B cell (primary cell): ENCODE measurements around the gene LDLRAD3. TPM values are rescaled to one million over a fixed set of nuclear protein-coding genes. Genes with fewer than 3 reads are reported as not detected.

ENCODE experiments used
- ATAC-seq: fragments of 200-7000 bp; cut with Tn5 transposase; one replicate; pipeline ENCODE4 v1.10.0; 2021; ENCODE audit warnings: low read depth, mild to moderate bottlenecking, moderate number of reproducible peaks, moderate library complexity
- CTCF ChIA-PET: fragments of 350-600 bp; sonication (Branson Sonifier 250); formaldehyde crosslinking; loops from one replicate; lab custom pipeline; 2021; ENCODE audit warnings: antibody characterized with exemption, inconsistent platforms; lab: Charles Lee
- POLR2A ChIA-PET: fragments of 350-600 bp; sonication (Branson Sonifier 250); formaldehyde crosslinking; loops from one replicate; lab custom pipeline; 2021; ENCODE audit warnings: antibody characterized with exemption; lab: Charles Lee
- DNase-seq: peaks from one replicate; pipeline ENCODE4 v3.0.0; 2013
- H2AFZ ChIP-seq: 2 replicates; pipeline ENCODE4 v1.6.1; 2012; ENCODE audit warnings: mild to moderate bottlenecking, low read depth, low read length; ENCODE audit not compliant: insufficient read depth, poor library complexity, severe bottlenecking
- H3K27ac ChIP-seq, 2 donors: 1 replicate in 1 of 2; 2 replicates in 1 of 2; pipeline ENCODE4 v1.5.1; 2012 to 2013; ENCODE audit warnings: low read length in 2 of 2, mild to moderate bottlenecking in 2 of 2, moderate library complexity in 1 of 2
- H3K27me3 ChIP-seq, 4 experiments: fragments of 200-600 bp in 1 of 4; sonication (generic) in 1 of 4; replicated peaks in 1 of 4; 1 replicate in 2 of 4; 2 replicates in 2 of 4; pipeline versions ENCODE4 v1.6.1 to v1.7.0; 2013 to 2016; ENCODE audit warnings: low read length in 3 of 4, mild to moderate bottlenecking in 2 of 4, mixed read lengths in 1 of 4, moderate library complexity in 1 of 4; ENCODE audit not compliant: insufficient read depth in 4 of 4, control insufficient read depth in 3 of 4; ENCODE audit errors: control extremely low read depth in 1 of 4
- H3K36me3 ChIP-seq, 2 experiments: replicated peaks in 1 of 2; 1 replicate in 1 of 2; 2 replicates in 1 of 2; pipeline versions ENCODE4 v1.6.1 to v1.7.1; 2013; ENCODE audit warnings: low read length in 1 of 2; ENCODE audit not compliant: insufficient read depth in 2 of 2, control insufficient read depth in 1 of 2; ENCODE audit errors: control extremely low read depth in 1 of 2, extremely low read depth in 1 of 2
- H3K4me1 ChIP-seq, 2 donors: fragments of 200-600 bp in 1 of 2; sonication (generic) in 1 of 2; 1 replicate in 1 of 2; 2 replicates in 1 of 2; pipeline versions ENCODE4 v1.5.1 to v1.6.1; 2013 to 2017; ENCODE audit warnings: low read length in 2 of 2; ENCODE audit not compliant: control insufficient read depth in 2 of 2, insufficient read depth in 2 of 2
- H3K4me2 ChIP-seq: replicated peaks from 2 replicates; pipeline ENCODE3; 2012; ENCODE audit warnings: mild to moderate bottlenecking, low read depth, low read length; ENCODE audit not compliant: poor library complexity, severe bottlenecking
- H3K4me3 ChIP-seq, 5 experiments: fragments of 200-600 bp in 1 of 5; sonication (generic) in 1 of 5; 1 replicate in 3 of 5; 2 replicates in 2 of 5; pipeline versions ENCODE4 v1.5.1 to v1.7.0; 2011 to 2016; ENCODE audit warnings: low read length in 4 of 5, mild to moderate bottlenecking in 4 of 5, low read depth in 2 of 5, control low read depth in 1 of 5, moderate library complexity in 1 of 5; ENCODE audit not compliant: insufficient read depth in 1 of 5; ENCODE audit errors: control extremely low read depth in 1 of 5, extremely low read depth in 1 of 5
- H3K79me2 ChIP-seq: fragments of 200-600 bp; sonication (generic); one replicate; pipeline ENCODE4 v1.6.0; 2016; ENCODE audit warnings: low read length; ENCODE audit not compliant: control insufficient read depth, insufficient read depth
- H3K9ac ChIP-seq: fragments of 200-600 bp; sonication (generic); 2 replicates; pipeline ENCODE4 v1.6.1; 2017; ENCODE audit warnings: mild to moderate bottlenecking, low read length, moderate library complexity
- H3K9me3 ChIP-seq, 3 donors: one replicate each; pipeline versions ENCODE4 v1.6.1 to v1.7.1; 2013; ENCODE audit warnings: low read length in 2 of 3; ENCODE audit not compliant: control insufficient read depth in 2 of 3, insufficient read depth in 1 of 3; ENCODE audit errors: control extremely low read depth in 1 of 3
- H4K20me1 ChIP-seq: 2 replicates; pipeline ENCODE4 v1.6.0; 2012; ENCODE audit warnings: mild to moderate bottlenecking, low read length; ENCODE audit not compliant: insufficient read depth, control insufficient read depth, poor library complexity, severe bottlenecking
- H3K27ac Mint-ChIP-seq: one replicate; pipeline ENCODE4 v1.8.0; 2021; ENCODE audit warnings: mixed read lengths
- H3K27me3 Mint-ChIP-seq: one replicate; pipeline ENCODE4 v1.8.0; 2021; ENCODE audit warnings: mixed read lengths
- H3K4me1 Mint-ChIP-seq: one replicate; pipeline ENCODE4 v1.8.0; 2021; ENCODE audit warnings: mixed read lengths
- H3K4me3 Mint-ChIP-seq: one replicate; pipeline ENCODE4 v1.8.0; 2021; ENCODE audit warnings: mixed read lengths
- H3K9me3 Mint-ChIP-seq: one replicate; pipeline ENCODE4 v1.8.0; 2022; ENCODE audit warnings: mixed read lengths; ENCODE audit not compliant: insufficient read depth
- CTCF ChIP-seq: fragments of 200-600 bp; IDR thresholded peaks from one replicate; pipeline ENCODE4 v1.8.0; 2022; ENCODE audit warnings: antibody characterized with exemption, mild to moderate bottlenecking
- EZH2 ChIP-seq: IDR thresholded peaks from 2 replicates; pipeline ENCODE4 v1.6.1; 2012; ENCODE audit warnings: borderline replicate concordance, low read depth, mild to moderate bottlenecking, moderate library complexity, low read length; ENCODE audit not compliant: insufficient read depth, poor library complexity, severe bottlenecking
- WGBS: methylation state at CpG from one replicate; pipeline ENCODE4 v1.1.5; 2013; ENCODE audit warnings: missing lambda C conversion rate; ENCODE audit not compliant: insufficient coverage; 5-methylcytosine and 5-hydroxymethylcytosine counted together
- intact Hi-C: fragments of 100-400 bp; cut with micrococcal nuclease; formaldehyde crosslinking; loops from one replicate; pipeline ENCODE4 v1.10.0; 2022
- polyA plus RNA-seq: library from polyadenylated mRNA; depleted of rRNA; stranded (reverse); fragments of >200 nt; gene quantifications from 2 replicates; pipeline ENCODE4 v1.2.3, GENCODE V29; 2012
- total RNA-seq, 2 donors: library from RNA; stranded (reverse); fragments of 120-200 nt in 1 of 2; gene quantifications; 1 replicate in 1 of 2; 2 replicates in 1 of 2; pipeline versions ENCODE4 v1.2.3 to v1.2.4, GENCODE V29; 2013 to 2022

Gene LDLRAD3
- total and polyA plus RNA-seq, 2 donors (not counting 1 experiment from before 2014, with no cell fraction given): 0.01 TPM; not detected in 1

GRCh38 chr11:36097219-36097650 lies 153.4 kb downstream of the LDLRAD3 start:
- peaks cover 0 to 3% (median 0%) of the 10 kb centered on the region in 3 donors for H3K9me3 ChIP-seq
- H2AFZ ChIP-seq: no peak overlapping the region
- ChIA-PET POLR2A (no interaction called here), CTCF (no interaction called here)
- H3K27ac Mint-ChIP-seq: no peak overlapping the region
- no peak overlapping the region for H3K4me2 ChIP-seq
- H3K9me3 Mint-ChIP-seq: peaks cover 1% of the 10 kb centered on the region
- WGBS: 96% methylated on average over 5 of the region's 6 CpGs
- H4K20me1 ChIP-seq: no peaks in the 10 kb centered on the region
- peaks cover 0 to 3% (median 1%) of the 10 kb centered on the region in 4 experiments for H3K27me3 ChIP-seq
- DNase-seq: no peak
- H3K27me3 Mint-ChIP-seq: peaks cover 20% of the 10 kb centered on the region
- H3K36me3 ChIP-seq: no peaks in the 10 kb centered on the region
- no peak for TF ChIP-seq EZH2
- no peak for TF ChIP-seq CTCF
- H3K4me1 Mint-ChIP-seq: no peaks in the 10 kb centered on the region
- H3K4me3 ChIP-seq: no peak overlapping the region
- H3K9ac ChIP-seq: no peak overlapping the region
- H3K27ac ChIP-seq: no peak overlapping the region
- intact Hi-C loops: no loop called here
- no peaks in the 10 kb centered on the region for H3K79me2 ChIP-seq
- no peaks in the 10 kb centered on the region for H3K4me1 ChIP-seq
- no peak overlapping the region for H3K4me3 Mint-ChIP-seq
- ATAC-seq: no peak

- ChIA-PET POLR2A (no interaction called here), CTCF (no interaction called here)
- H3K27ac Mint-ChIP-seq: no peak overlapping the region
- no peaks in the 10 kb centered on the region for H3K4me1 Mint-ChIP-seq
- Histone ChIP-seq H3K9me3 (peaks cover 0 to 3% (median 0%) of the 10 kb centered on the region in 3 donors), H3K4me2 (no peak overlapping the region), H3K36me3 (no peaks in the 10 kb centered on the region), H3K4me3 (no peak overlapping the region), H2AFZ (no peak overlapping the region), H3K27me3 (peaks cover 0 to 3% (median 0%) of the 10 kb centered on the region in 4 experiments), H4K20me1 (no peaks in the 10 kb centered on the region), H3K4me1 (no peaks in the 10 kb centered on the region), H3K79me2 (no peaks in the 10 kb centered on the region), H3K9ac (no peak overlapping the region), H3K27ac (no peak overlapping the region)
- peaks cover 1% of the 10 kb centered on the region for H3K9me3 Mint-ChIP-seq
- H3K4me3 Mint-ChIP-seq: no peak overlapping the region
- H3K27me3 Mint-ChIP-seq: peaks cover 15% of the 10 kb centered on the region
- intact Hi-C loops: no loop called here
- ATAC-seq (no peak), DNase-seq (no peak)
- WGBS: 90% methylated on average over 2 of the region's 6 CpGs
- TF ChIP-seq EZH2: no peak
- no peak for TF ChIP-seq CTCF
Observed at GRCh38 chr11:36098087-36098486, 154.2 kb downstream of the LDLRAD3 start.
